Spleen (tissue), 11 donors: ENCODE data around the gene LRRC34. TPM values are rescaled to one million over a fixed set of nuclear protein-coding genes. Genes with fewer than 3 reads are reported as not detected.

Experiments used
- DNase-seq: peaks from one replicate; pipeline ENCODE4 v3.0.0-alpha.2; 2020
- H3K27ac ChIP-seq, 8 donors: fragments of 200-600 bp; sonication (generic) in 7 of 8; 1 replicate in 4 of 8; 2 replicates in 4 of 8; pipeline versions ENCODE4 v1.5.0 to v1.8.0; 2016 to 2021; ENCODE audit warnings: inconsistent platforms in 4 of 8, mild to moderate bottlenecking in 4 of 8, moderate library complexity in 1 of 8
- H3K27me3 ChIP-seq, 7 donors: fragments of 200-600 bp; sonication (generic) in 6 of 7; replicated peaks in 1 of 7; 1 replicate in 4 of 7; 2 replicates in 3 of 7; pipeline versions ENCODE4 v1.5.0 to v1.8.0; 2016 to 2021; ENCODE audit warnings: inconsistent platforms in 3 of 7, mild to moderate bottlenecking in 1 of 7
- H3K36me3 ChIP-seq, 6 donors: fragments of 200-600 bp; sonication (generic) in 5 of 6; 1 replicate in 4 of 6; 2 replicates in 2 of 6; pipeline versions ENCODE4 v1.5.0 to v1.8.0; 2016 to 2021; ENCODE audit warnings: inconsistent platforms in 2 of 6
- H3K4me1 ChIP-seq, 6 donors: fragments of 200-600 bp; sonication (generic) in 5 of 6; 1 replicate in 3 of 6; 2 replicates in 3 of 6; pipeline versions ENCODE4 v1.5.0 to v1.8.0; 2016 to 2021; ENCODE audit warnings: inconsistent platforms in 3 of 6
- H3K4me3 ChIP-seq, 8 donors: fragments of 200-600 bp; sonication (generic) in 7 of 8; 1 replicate in 4 of 8; 2 replicates in 4 of 8; pipeline versions ENCODE4 v1.5.0 to v1.8.0; 2016 to 2021; ENCODE audit warnings: inconsistent platforms in 4 of 8, mild to moderate bottlenecking in 4 of 8, moderate library complexity in 2 of 8
- H3K9me3 ChIP-seq, 8 donors: fragments of 200-600 bp; sonication (generic) in 7 of 8; 1 replicate in 4 of 8; 2 replicates in 4 of 8; pipeline versions ENCODE4 v1.5.0 to v1.8.0; 2016 to 2021; ENCODE audit warnings: inconsistent platforms in 4 of 8
- CTCF ChIP-seq, 11 experiments: fragments of 200-600 bp in 7 of 11; fragments of 450-650 bp in 4 of 11; sonication (generic) in 4 of 11; IDR thresholded peaks in 8 of 11; conservative IDR thresholded peaks in 3 of 11; 1 replicate in 7 of 11; 2 replicates in 4 of 11; pipeline versions ENCODE4 v1.4.0 to v1.8.0; 2016 to 2021; ENCODE audit warnings: antibody characterized with exemption in 11 of 11, inconsistent platforms in 4 of 11, mild to moderate bottlenecking in 1 of 11
- POLR2A ChIP-seq, 3 donors: fragments of 450-650 bp; IDR thresholded peaks; one replicate each; pipeline ENCODE4 v1.5.1; 2017; ENCODE audit warnings: antibody characterized with exemption in 3 of 3, mild to moderate bottlenecking in 1 of 3
- POLR2AphosphoS5 ChIP-seq, 3 donors: sonication (generic); formaldehyde crosslinking; IDR thresholded peaks; one replicate each; pipeline ENCODE4 v1.5.1; 2017; ENCODE audit warnings: antibody characterized with exemption in 3 of 3
- WGBS, 5 donors: extraction: QIAGEN DNeasy Blood & Tissue Kit in 3 of 5; methylation state at CpG; one replicate each; pipeline versions ENCODE4 v1.1.5 to v1.1.7; 2013 to 2018; 5-methylcytosine and 5-hydroxymethylcytosine counted together
- intact Hi-C: fragments of 100-400 bp; cut with DNase I; formaldehyde crosslinking; loops from one replicate; pipeline ENCODE4 v1.15.0; 2023; ENCODE audit warnings: low total_unique reads
- polyA plus RNA-seq, 3 donors: library from polyadenylated mRNA; stranded (reverse); fragments of 200-250 nt; gene quantifications; one replicate each; pipeline ENCODE4 v1.2.1, GENCODE V29; 2013
- total RNA-seq, 7 donors: library from RNA; depleted of rRNA in 3 of 7; stranded (reverse); fragments of >200 nt in 3 of 7; fragmentation: NEBNext Ultra II Directional in 4 of 7; extraction: Animal tissue kit (Norgen Biotek cat#: 25700) in 4 of 7; gene quantifications; one replicate each; pipeline versions ENCODE4 v1.1.0 to v1.2.1, GENCODE V29; 2016 to 2021
- donor health status: healthy with polysubstance abuse.
- donor health status: DM: no; HTN: no; CAD: no; lungs with moderate emphysema.
- donor health status: DM: no; HTN: no; CAD: no.
- donor health status: Bipolar disorder and iron deficiency.
- donor health status: healthy.
- donor health status: DM: no; HTN: no; CAD: no.
- donor health status: DM: yes; HTN: yes; CAD: no.

The LRRC34 gene
- total and polyA plus RNA-seq, 10 donors: 1.2 to 8.9 (median 4.4) TPM

DNA sequence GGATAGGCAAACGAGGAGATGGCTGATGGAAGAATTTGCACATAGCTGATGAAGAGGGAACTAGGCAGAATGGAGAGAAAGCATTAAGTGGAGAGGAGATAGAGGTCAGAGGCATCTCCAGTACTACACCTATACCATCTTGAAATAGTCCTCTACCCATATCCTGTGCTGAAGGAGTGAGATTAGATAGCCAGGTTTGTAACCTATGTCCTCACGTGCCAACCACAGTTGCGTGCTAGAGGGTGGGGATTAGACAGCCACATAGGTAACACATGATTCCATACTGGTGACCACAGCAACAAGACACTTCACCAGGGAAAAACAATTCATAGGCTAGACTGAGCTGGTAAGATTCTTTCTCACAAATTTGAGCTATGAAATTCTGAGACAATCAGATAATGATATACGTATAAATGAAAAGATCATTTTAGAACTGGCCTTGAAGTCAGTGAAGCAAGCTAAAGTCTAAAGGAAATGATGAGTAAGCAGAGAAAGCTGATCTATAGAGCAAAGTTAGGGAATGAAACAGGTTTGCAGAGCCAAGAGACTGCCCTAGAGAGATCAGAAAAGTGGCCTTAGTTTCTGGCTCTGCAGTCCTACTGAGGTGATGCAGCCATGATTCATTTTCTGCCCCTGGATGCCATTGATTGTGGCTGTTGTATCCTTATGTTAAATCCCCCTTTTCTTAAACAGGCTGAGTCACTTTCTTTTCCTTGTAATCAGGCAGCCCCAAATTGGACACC is 21.8 kb downstream of the LRRC34 start:
- Histone ChIP-seq H3K4me3 (no peak overlapping the region), H3K27ac (no peak overlapping the region), H3K4me1 (no peaks in the 10 kb centered on the region), H3K27me3 (no peaks in the 10 kb centered on the region), H3K9me3 (no peaks in the 10 kb centered on the region), H3K36me3 (peaks cover 0 to 72% (median 33%) of the 10 kb centered on the region in 6 donors)
- 83 to 93% (median 90%) methylated on average over 4 of the region's 4 CpGs for WGBS, 5 donors
- no peak for DNase-seq
- intact Hi-C loops: no loop called here
- no peak for TF ChIP-seq CTCF (IDR thresholded peaks at IDR 0.05 in 8 of 11, conservative IDR thresholded peaks at IDR 0.05 in 3 of 11)
- no peak for TF ChIP-seq POLR2A (IDR thresholded peaks at IDR 0.05)
- no peak for TF ChIP-seq POLR2AphosphoS5 (IDR thresholded peaks at IDR 0.05)

DNA sequence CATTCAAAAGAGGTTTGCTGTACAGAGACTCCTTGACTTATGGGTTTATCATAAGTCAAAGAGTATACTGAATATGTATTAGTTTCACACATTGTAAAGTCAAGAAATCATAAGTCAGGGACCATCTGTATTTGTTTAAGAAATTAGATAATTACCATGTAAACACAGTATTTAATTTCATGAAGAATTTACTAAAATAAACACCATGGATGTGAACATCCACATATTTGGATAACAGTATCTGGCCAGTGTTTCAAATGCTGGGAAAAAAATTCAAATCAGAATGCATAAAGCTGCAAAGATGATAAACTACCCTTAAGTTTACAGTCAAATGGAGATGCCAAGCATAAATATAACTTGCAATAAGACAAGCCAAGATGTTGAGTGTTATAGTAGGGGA is 22.5 kb downstream of the LRRC34 start:
- peaks cover 0 to 78% (median 39%) of the 10 kb centered on the region in 6 donors for H3K36me3 ChIP-seq
- no peaks in the 10 kb centered on the region for H3K9me3 ChIP-seq
- no peaks in the 10 kb centered on the region for H3K4me1 ChIP-seq
- H3K4me3 ChIP-seq: no peak overlapping the region
- DNase-seq: no peak
- TF ChIP-seq POLR2A (IDR thresholded peaks at IDR 0.05) (no peak), CTCF (IDR thresholded peaks at IDR 0.05 in 8 of 11, conservative IDR thresholded peaks at IDR 0.05 in 3 of 11) (no peak), POLR2AphosphoS5 (IDR thresholded peaks at IDR 0.05) (no peak)
- intact Hi-C loops: no loop called here
- no peak overlapping the region for H3K27ac ChIP-seq
- no peaks in the 10 kb centered on the region for H3K27me3 ChIP-seq

- TF ChIP-seq POLR2A (IDR thresholded peaks at IDR 0.05): no peak
- TF ChIP-seq CTCF (IDR thresholded peaks at IDR 0.05 in 8 of 11, conservative IDR thresholded peaks at IDR 0.05 in 3 of 11): no peak
- TF ChIP-seq POLR2AphosphoS5 (IDR thresholded peaks at IDR 0.05): no peak
- Histone ChIP-seq H3K4me3 (no peak overlapping the region), H3K27me3 (no peaks in the 10 kb centered on the region), H3K27ac (no peak overlapping the region), H3K9me3 (no peaks in the 10 kb centered on the region), H3K36me3 (peaks cover 0 to 94% (median 59%) of the 10 kb centered on the region in 6 donors), H3K4me1 (no peaks in the 10 kb centered on the region)
- 55 to 87% (median 66%) methylated on average over 1 of the region's 1 CpG for WGBS, 5 donors
- intact Hi-C loops: no loop called here
- no peak for DNase-seq
Observed at GRCh38 chr3:169787791-169788190, 24.9 kb downstream of the LRRC34 start.

- intact Hi-C loops: no loop called here
- TF ChIP-seq POLR2A (IDR thresholded peaks at IDR 0.05): no peak
- TF ChIP-seq CTCF (IDR thresholded peaks at IDR 0.05 in 8 of 11, conservative IDR thresholded peaks at IDR 0.05 in 3 of 11): no peak
- no peak for TF ChIP-seq POLR2AphosphoS5 (IDR thresholded peaks at IDR 0.05)
- Histone ChIP-seq H3K4me3 (no peak overlapping the region), H3K9me3 (no peaks in the 10 kb centered on the region), H3K27me3 (no peaks in the 10 kb centered on the region), H3K27ac (no peak overlapping the region), H3K36me3 (peaks cover 0 to 94% (median 62%) of the 10 kb centered on the region in 6 donors), H3K4me1 (peaks cover 0 to 1% (median 0%) of the 10 kb centered on the region in 6 donors)
- no peak for DNase-seq
- WGBS, 5 donors: 96 to 99% (median 97%) methylated on average over 4 of the region's 4 CpGs
Observed at GRCh38 chr3:169787120-169787519, 25.6 kb downstream of the LRRC34 start.
